ENCODE results near the gene LIMK1.
"Not testable (repeated sequence)": the region's sequence is repeated elsewhere in the genome, so short reads cannot be mapped to it uniquely, and the experiment has no call there.

Gene LIMK1

DNA sequence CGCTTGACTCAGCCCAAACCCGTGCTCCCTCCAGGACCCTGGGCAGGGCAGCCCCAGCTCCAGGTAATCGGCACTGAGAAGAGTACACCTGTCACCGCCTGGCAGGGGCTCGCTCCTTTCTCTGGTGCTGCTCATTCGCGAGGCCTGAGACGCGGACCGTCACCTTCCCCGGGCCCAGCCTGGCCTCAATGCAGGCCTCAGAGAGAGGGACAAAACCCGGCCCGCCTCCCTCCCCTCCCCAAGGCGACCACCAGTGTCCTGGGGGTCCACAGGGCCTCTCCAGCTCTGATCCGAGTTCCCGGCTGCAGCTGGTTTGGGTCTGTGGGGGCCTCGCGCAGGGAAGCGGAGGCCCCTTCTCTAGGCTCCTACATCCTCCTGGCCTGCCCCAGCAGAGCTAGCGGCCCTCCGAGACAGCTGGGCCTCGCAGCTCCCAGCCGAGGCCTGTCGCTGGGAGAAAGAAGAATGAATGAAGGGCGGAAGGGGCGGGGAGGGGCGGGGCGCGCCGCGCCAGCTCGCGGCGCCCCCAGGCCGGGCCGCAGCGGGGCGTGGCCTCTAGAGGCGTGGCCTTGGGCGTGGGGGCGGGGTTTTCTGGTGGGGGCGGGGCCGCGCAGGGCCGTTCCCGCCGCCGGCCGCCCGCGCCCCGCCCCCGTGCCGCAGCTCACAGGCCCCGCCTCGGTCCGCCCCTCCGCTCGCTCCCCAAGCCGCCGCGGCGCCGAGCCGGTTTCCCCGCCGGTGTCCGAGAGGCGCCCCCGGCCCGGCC lies at the start of gene LIMK1:
TSS of gene LIMK1 (plus strand) at position 688 of the 760 bp plus-strand sequence. CDS start 187 bp downstream, outside the sequence.
- DNase-seq = peak; percentile 95

GRCh38 chr7:74037609-74038008 lies 46.0 kb upstream of the LIMK1 start:
- no peak for DNase-seq

GRCh38 chr7:74038194-74038961 lies 45.2 kb upstream of the LIMK1 start:
- no peak for DNase-seq

- peak; percentile 79 for DNase-seq
These were observed 44.3 kb upstream of the LIMK1 start for GRCh38 chr7:74039337-74039736.

GRCh38 chr7:74040101-74040790 lies 43.4 kb upstream of the LIMK1 start:
- DNase-seq = peak; percentile 34

- no peak for DNase-seq
These were observed 42.6 kb upstream of the LIMK1 start for GRCh38 chr7:74040791-74041520.

GRCh38 chr7:74042746-74043522 lies 40.7 kb upstream of the LIMK1 start:
- DNase-seq = peak; percentile 85

DNA sequence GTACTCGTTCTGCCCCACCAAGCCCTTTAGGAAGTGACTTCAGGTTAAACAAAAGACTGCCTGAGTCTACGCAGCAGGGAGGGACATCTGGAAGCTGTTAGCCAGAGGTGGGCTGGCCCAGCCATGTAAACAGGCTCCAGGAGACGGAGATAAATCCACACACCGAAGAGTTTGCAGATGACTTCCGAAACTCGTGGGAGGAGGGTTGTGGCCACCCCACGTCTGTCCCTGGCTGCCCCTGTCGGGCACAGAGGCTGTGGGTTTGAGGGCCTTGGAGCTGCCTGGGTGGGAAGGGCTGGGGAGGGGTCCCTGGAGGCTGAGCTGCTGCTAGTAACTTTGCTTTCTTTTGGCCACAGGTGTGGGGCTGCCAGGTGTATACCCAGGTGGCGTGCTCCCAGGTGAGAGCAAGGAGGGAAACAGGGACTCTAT lies 40.1 kb upstream of the LIMK1 start:
- DNase-seq = peak; percentile 98

DNA sequence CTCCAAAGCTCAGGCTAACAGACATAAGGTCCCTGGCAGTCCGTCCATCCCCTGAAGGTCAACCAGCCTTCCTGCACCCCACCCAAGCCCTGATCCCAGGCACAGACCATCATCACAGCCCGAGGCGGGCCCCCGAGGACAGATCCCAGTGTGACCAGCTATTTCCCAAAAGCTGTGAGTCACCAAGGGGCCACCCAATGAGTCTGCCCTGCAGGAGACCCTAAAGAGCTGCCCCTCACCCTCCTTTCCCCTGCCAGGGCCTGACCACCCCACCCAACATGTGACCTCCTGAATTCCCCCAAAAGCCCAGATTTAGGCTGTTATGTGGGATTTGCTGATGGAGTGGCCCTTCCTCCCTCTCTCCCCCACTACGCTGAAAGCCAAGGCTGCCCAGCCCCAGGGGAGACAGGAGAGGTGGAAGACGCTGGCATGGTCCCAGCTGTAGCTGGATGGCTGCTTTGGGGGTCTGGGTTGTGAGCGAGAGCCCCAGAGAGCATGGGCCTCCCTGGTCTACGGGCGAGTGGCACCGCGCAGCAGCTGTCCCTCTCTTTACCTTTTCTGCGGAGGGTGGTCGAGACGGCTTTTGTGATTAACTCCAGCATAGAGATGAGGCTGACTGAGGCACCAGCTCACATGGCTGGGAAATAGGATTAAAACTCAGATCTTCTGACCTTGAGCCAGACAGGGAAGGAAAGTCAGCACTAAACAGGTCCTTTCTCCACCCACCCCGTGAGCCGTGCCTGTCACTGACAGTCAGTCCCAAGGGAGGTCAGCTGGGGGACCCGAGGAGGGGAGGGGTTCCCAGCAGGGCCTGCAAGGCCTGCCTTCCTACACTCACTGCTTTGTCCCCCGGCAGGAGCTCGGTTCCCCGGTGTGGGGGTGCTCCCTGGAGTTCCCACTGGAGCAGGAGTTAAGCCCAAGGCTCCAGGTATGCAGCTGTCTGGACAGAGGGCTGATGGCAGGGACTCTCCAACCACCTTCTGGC lies 38.9 kb upstream of the LIMK1 start:
- peak; percentile 27 for DNase-seq

DNA sequence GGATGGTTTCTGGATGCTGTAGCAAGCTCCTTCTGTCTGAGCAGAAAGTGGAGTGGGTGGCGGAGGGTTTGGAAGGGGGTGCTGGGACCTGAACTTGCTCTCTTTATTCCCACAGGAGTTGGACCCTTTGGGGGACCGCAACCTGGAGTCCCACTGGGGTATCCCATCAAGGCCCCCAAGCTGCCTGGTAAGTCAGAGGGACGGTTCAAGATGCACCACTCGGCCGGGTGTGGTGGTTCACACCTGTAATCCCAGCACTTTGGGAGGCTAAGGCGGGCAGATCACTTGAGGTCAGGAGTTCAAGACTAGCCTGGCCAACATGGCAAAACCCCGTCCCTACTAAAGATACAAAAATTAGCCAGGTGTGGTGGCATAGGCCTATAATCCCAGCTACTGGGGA lies 37.0 kb upstream of the LIMK1 start:
- DNase-seq = not testable (repeated sequence)

DNA sequence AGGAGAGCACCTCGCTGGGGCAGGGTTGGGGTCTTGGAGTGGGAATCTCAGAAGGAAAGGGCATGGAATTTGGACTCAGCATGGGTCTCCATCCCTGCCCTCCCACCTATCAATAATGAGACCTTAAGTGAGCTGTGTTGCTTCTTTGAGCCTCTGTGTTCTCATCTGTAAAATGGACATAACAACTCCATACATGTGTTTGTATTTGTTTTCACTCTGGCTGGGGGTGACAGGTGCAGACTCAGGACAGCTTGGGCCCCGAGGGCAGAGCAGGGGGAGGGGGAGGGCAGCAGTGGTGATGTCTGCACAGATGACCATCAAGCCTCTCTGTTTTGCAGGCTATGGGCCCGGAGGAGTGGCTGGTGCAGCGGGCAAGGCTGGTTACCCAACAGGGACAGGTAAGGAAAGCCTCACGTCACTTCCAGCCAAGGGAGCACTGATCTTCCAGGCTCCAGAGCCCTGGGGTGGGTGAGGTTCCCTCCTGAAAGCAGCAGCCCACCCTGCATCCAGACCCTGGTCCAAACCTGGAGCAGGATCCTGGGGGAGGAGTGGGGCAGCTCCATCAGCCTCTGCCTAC lies 35.7 kb upstream of the LIMK1 start:
- no peak for DNase-seq

GRCh38 chr7:74048999-74049599 lies 34.5 kb upstream of the LIMK1 start:
- DNase-seq = no peak

- no peak for DNase-seq
These were observed 33.4 kb upstream of the LIMK1 start for GRCh38 chr7:74049997-74050798.

DNA sequence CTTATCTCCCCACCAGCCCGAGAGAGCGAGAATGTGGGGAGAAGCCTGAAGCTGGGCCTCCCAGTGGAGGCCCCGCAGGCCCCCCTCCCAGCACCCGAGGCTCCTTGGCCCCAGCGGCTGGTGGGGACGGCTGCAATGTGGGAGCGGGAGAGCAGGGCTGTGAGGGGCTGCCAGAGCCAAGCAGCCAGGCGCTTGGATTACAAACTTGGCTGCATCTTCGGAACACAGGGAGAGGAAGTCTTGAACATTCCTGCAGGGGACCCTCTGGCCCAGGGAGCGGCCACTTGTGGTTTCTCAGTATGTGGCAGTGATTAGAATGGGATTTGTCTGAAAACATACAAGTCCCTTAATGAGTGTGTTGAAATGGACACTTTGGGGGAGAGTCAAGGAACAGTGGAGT lies 32.4 kb upstream of the LIMK1 start:
- DNase-seq = no peak

DNA sequence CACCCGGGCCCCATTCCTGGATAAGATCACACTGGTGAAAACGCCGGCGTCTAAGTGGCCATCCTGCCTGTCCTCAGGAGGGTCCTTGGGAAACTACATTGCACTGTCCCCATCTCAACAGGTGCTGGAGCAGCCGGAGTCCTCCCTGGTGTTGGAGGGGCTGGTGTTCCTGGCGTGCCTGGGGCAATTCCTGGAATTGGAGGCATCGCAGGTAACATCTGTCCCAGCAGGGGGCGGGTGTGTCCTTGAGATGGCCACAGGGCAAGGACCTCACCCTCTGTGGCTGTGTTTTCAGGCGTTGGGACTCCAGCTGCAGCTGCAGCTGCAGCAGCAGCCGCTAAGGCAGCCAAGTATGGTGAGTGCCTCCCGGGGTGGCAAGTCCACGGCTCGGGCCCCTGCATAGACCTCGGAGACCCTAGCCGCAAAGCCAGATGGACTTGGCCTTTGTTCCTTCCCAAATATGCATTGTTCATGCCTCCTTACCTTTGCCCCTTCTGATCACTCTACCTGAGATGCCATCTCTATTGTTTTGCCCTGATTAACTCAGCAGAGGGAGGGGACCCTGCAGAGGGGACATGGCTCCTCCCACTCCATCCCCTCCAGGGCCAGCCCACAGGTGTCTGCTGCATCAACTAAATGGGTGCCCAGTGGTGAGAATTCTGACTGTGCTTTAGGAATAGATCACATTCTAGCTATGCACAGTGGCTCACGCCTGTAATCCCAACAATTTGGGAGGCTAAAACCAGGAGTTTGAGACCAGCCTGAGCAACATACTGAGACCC lies 31.8 kb upstream of the LIMK1 start:
- DNase-seq = peak; percentile 52

DNA sequence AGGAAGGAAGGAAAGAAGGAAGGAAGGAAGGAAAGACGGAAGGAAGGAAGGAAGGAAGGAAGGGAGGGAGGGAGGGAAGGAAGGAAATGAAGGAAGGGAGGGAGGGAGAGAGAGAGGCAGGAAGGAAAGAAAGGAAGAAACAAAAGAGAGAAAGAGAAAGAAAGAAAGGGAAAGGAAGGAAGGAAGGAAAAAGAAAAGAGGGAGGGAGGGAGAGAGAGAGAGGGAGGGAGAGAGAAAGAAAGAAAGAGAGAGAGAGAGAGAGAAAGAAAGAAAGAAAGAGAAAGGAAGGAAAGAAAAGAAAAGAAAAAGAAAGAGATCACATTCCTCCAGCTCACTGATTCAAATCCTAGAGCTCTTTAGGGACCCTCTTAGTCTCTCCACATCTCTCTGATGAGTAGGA lies 31.0 kb upstream of the LIMK1 start:
- DNase-seq = no peak

DNA sequence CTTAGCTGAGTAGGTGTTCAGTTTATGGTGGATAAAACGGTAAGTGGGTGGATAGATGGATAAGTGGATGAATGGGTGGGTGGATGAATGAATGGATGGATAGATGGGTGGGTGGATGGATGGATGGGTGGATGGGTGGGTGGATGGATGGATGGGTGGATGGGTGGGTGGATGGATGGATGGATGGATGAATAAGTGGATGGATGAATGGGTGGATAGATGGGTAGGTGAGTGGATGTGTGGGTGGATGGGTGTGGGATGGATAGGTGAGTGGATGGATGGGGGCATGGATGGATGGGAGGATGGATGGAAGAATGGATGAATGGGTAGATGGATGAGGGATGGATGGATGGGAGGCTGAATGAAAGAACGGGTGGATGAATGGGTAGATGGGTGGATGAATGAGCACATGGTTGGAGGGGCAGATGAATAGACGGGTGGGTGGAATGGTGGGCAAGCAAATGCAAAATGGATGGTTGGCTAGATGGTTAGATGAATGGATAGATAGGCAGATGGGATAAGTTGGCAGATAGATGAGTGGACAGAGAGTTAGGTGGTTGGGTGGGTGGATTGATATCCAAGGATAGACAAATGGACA lies 29.9 kb upstream of the LIMK1 start:
- DNase-seq = no peak

Measured in NCI-H69 (cell line).